Upper lobe of left lung (tissue), 6 donors: Measurements from ENCODE around the gene GADD45GIP1. TPM values are rescaled to one million over a fixed set of nuclear protein-coding genes. Genes with fewer than 3 reads are reported as not detected.

ENCODE experiments used
- ATAC-seq, 2 donors: fragments of 200-7000 bp; cut with Tn5 transposase; one replicate each; pipeline ENCODE4 v1.9.1; 2022; ENCODE audit warnings: mild to moderate bottlenecking in 2 of 2, moderate library complexity in 2 of 2; ENCODE audit not compliant: low FRiP score in 2 of 2
- DNase-seq, 2 donors: peaks; one replicate each; pipeline ENCODE4 v3.0.0-alpha.2; 2019 to 2020
- H3K27ac ChIP-seq, 4 donors: fragments of 200-600 bp; sonication (generic); one replicate each; pipeline ENCODE4 v1.5.1; 2016 to 2019
- H3K27me3 ChIP-seq, 4 donors: fragments of 200-600 bp; sonication (generic); one replicate each; pipeline ENCODE4 v1.5.1; 2017 to 2019
- H3K36me3 ChIP-seq, 4 donors: fragments of 200-600 bp; sonication (generic); one replicate each; pipeline ENCODE4 v1.5.1; 2016 to 2019
- H3K4me1 ChIP-seq, 4 donors: fragments of 200-600 bp; sonication (generic); one replicate each; pipeline ENCODE4 v1.5.1; 2018 to 2019
- H3K4me3 ChIP-seq, 4 donors: fragments of 200-600 bp; sonication (generic); one replicate each; pipeline ENCODE4 v1.5.1; 2017 to 2019; ENCODE audit warnings: mild to moderate bottlenecking in 2 of 4, moderate library complexity in 1 of 4
- H3K9me3 ChIP-seq, 4 donors: fragments of 200-600 bp; sonication (generic); one replicate each; pipeline ENCODE4 v1.5.1; 2018 to 2019
- CTCF ChIP-seq, 6 experiments: fragments of 450-650 bp in 4 of 6; fragments of 200-600 bp in 2 of 6; sonication (generic) in 2 of 6; IDR thresholded peaks; one replicate each; pipeline ENCODE4 v1.5.1; 2016 to 2019; ENCODE audit warnings: antibody characterized with exemption in 6 of 6
- EP300 ChIP-seq, 4 donors: sonication (generic); formaldehyde crosslinking; IDR thresholded peaks; one replicate each; pipeline ENCODE4 v1.5.1; 2017; ENCODE audit warnings: antibody characterized with exemption in 4 of 4, control low read depth in 2 of 4
- POLR2A ChIP-seq, 4 donors: fragments of 450-650 bp; IDR thresholded peaks; one replicate each; pipeline ENCODE4 v1.5.1; 2016 to 2017; ENCODE audit warnings: antibody characterized with exemption in 4 of 4, mild to moderate bottlenecking in 2 of 4
- POLR2AphosphoS5 ChIP-seq, 2 donors: sonication (generic); formaldehyde crosslinking; IDR thresholded peaks; one replicate each; pipeline ENCODE4 v1.5.1; 2017; ENCODE audit warnings: antibody characterized with exemption in 2 of 2
- WGBS, 2 donors: methylation state at CpG; one replicate each; pipeline ENCODE4 v1.1.5; 2017 to 2018; 5-methylcytosine and 5-hydroxymethylcytosine counted together
- total RNA-seq, 6 donors: library from RNA; depleted of rRNA in 4 of 6; stranded (reverse); fragments of >200 nt in 4 of 6; gene quantifications; one replicate each; pipeline versions ENCODE4 v1.1.0 to v1.2.1, GENCODE V29; 2016 to 2021
- donor health status: DM: no; HTN: no; CAD: no; lungs with moderate emphysema.
- donor health status: DM: no; HTN: yes; CAD: no; lungs with severe emphysema.

GADD45GIP1 gene
- total RNA-seq, 6 donors from 2014 or later = 15.3 to 43.8 (median 26.6) TPM

- WGBS, 2 donors = 57 to 65% methylated on average over 14 of the region's 14 CpGs
- Histone ChIP-seq H3K4me1 (peaks cover 25 to 47% (median 34%) of the 10 kb centered on the region in 4 donors), H3K27me3 (no peaks in the 10 kb centered on the region), H3K36me3 (peaks cover 31 to 77% (median 68%) of the 10 kb centered on the region in 4 donors), H3K27ac (peak overlapping the region; percentile 95 to 98 (median 96)), H3K9me3 (no peaks in the 10 kb centered on the region), H3K4me3 (peak overlapping the region; percentile 85 to 99 (median 90))
- TF ChIP-seq CTCF (IDR thresholded peaks at IDR 0.05) = no peak
- no peak for TF ChIP-seq POLR2A (IDR thresholded peaks at IDR 0.05)
- TF ChIP-seq EP300 (IDR thresholded peaks at IDR 0.05) = no peak
- no peak for TF ChIP-seq POLR2AphosphoS5 (IDR thresholded peaks at IDR 0.05)
- ATAC-seq (no peak), DNase-seq (no peak)
These were observed 10.1 kb downstream of the GADD45GIP1 start for GRCh38 chr19:12946731-12947496.

- TF ChIP-seq POLR2A (IDR thresholded peaks at IDR 0.05) = no peak
- TF ChIP-seq EP300 (IDR thresholded peaks at IDR 0.05) = no peak
- no peak for TF ChIP-seq POLR2AphosphoS5 (IDR thresholded peaks at IDR 0.05)
- TF ChIP-seq CTCF (IDR thresholded peaks at IDR 0.05) = no peak
- WGBS, 2 donors = 0 to 1% methylated on average over 16 to 38 of the region's 40 CpGs
- Histone ChIP-seq H3K9me3 (no peaks in the 10 kb centered on the region), H3K36me3 (peaks cover 33 to 77% (median 67%) of the 10 kb centered on the region in 4 donors), H3K4me3 (peak overlapping the region; percentile 85 to 99 (median 90)), H3K27ac (peak overlapping the region; percentile 95 to 98 (median 96)), H3K27me3 (no peaks in the 10 kb centered on the region), H3K4me1 (peaks cover 28 to 54% (median 40%) of the 10 kb centered on the region in 4 donors)
- DNase-seq (peak; percentile 82 to 94), ATAC-seq (peak; percentile 82 to 90)
These were observed 10.8 kb downstream of the GADD45GIP1 start for GRCh38 chr19:12946092-12946721.

- peaks cover 34 to 60% (median 47%) of the 10 kb centered on the region in 4 donors for H3K4me1 ChIP-seq
These were observed 11.4 kb downstream of the GADD45GIP1 start, which contains the start of gene RAD23A for GRCh38 chr19:12945479-12946091. Gene RAD23A (plus strand): TSS chr19:12945862. CDS start chr19:12945949, 87 bp downstream.

More at GRCh38 chr19:12945479-12946091, 11.4 kb downstream of the GADD45GIP1 start, which contains the start of gene RAD23A:
- peak in 4 of 6 experiments; percentile 23 to 48 (median 40) for TF ChIP-seq CTCF (IDR thresholded peaks at IDR 0.05)
- TF ChIP-seq POLR2A (IDR thresholded peaks at IDR 0.05) = peak in 3 of 4 donors; percentile 50 to 95 (median 79)
- peak in 1 of 4 donors; percentile 66 for TF ChIP-seq EP300 (IDR thresholded peaks at IDR 0.05)
- peak; percentile 98 to 99 for TF ChIP-seq POLR2AphosphoS5 (IDR thresholded peaks at IDR 0.05)
- DNase-seq = peak; percentile 98 to 99
- peaks cover 38 to 77% (median 67%) of the 10 kb centered on the region in 4 donors for H3K36me3 ChIP-seq
- peak within 1 kb of the TSS; percentile 95 to 98 (median 96) for H3K27ac ChIP-seq
- no peaks in the 10 kb centered on the region for H3K27me3 ChIP-seq
- WGBS, 2 donors = 2 to 4% methylated on average over 6 to 45 of the region's 62 CpGs
- ATAC-seq = peak; percentile 91 to 98
- peak within 1 kb of the TSS; percentile 85 to 99 (median 90) for H3K4me3 ChIP-seq
- no peaks in the 10 kb centered on the region for H3K9me3 ChIP-seq
